C4-2B (cell line): ENCODE data around the gene NHERF1.

ENCODE experiments used
- CTCF ChIP-seq: fragments of 450-650 bp; conservative IDR thresholded peaks from 2 replicates; pipeline ENCODE4 v1.5.1; 2017; ENCODE audit warnings: mild to moderate bottlenecking
- ZFX ChIP-seq: fragments of 450-650 bp; IDR thresholded peaks from 2 replicates; pipeline ENCODE4 v1.6.1; 2017

GRCh38 chr17:74736513-74737298 lies 11.7 kb upstream of the NHERF1 start, which contains the start of gene RAB37:
- TF ChIP-seq CTCF, result peak; percentile 55
- TF ChIP-seq ZFX, result no peak
